T-helper 1 cell treated with Interleukin-12 subunit alpha and Interleukin-12 subunit beta and Interleukin-4 antibody, amounts not matched to agents 30 ng/mL and 1 ng/mL, for 36 hours (primary cell): ENCODE results near the gene GABBR1. TPM values are rescaled to one million over a fixed set of nuclear protein-coding genes. Genes with fewer than 3 reads are reported as not detected.
"Not testable (repeated sequence)": the region's sequence is repeated elsewhere in the genome, so short reads cannot be mapped to it uniquely, and the experiment has no call there.

Source experiments
- intact Hi-C: fragments of 100-400 bp; cut with micrococcal nuclease; formaldehyde crosslinking; loops from one replicate; pipeline ENCODE4 v1.15.1; 2024
- total RNA-seq: library from RNA; stranded (reverse); gene quantifications from 2 replicates; pipeline ENCODE4 v1.2.3, GENCODE V29; 2022

GABBR1 gene
- 27.0 and 28.1 TPM in 2 replicates for total RNA-seq

DNA sequence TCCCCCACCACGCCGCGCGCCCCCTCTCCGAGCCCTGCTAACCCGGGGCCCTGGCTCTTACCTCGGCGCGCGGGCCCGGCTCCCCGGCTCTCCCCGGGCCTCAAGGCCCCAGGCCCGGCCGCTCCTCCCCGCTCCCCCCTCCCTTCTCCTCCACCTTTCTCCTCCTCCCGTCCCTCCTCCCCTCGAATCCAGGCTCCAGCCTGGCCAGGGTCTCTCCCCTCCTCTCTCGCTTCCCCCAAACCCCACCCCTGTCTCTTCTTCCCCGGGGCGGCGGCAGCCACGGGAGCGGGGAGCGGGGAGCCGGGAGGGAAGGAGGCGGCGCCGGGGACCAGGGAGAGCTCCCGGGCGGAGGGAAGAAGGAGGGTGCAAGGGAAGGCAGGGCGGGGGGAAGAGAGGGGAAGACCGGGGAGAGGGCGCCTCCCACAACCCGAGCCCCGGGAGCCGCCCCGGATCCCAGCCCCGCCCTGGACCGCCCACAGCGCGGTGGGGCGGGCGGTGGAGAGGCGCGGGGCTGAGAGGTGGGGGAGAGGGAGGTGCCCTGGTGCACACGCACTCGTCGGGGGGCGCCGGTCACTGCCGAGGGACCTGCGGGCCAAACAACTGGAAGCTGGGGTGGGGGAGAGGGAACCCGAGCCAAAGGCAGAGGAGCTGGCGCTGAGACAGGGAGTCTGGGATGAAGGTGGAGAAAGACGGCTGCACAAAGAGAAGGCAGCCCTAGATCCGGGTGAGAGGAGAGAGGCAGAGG lies at the start of gene GABBR1:
GABBR1 (minus strand) TSS at position 395 of the 745 bp plus-strand sequence. CDS start 798 bp downstream, outside the sequence.
- intact Hi-C loops, result loop anchor here (1.0 to 10.0 kb wide), 2 partner anchors 17 to 768 kb away; no protein-coding TSS in a partner anchor

DNA sequence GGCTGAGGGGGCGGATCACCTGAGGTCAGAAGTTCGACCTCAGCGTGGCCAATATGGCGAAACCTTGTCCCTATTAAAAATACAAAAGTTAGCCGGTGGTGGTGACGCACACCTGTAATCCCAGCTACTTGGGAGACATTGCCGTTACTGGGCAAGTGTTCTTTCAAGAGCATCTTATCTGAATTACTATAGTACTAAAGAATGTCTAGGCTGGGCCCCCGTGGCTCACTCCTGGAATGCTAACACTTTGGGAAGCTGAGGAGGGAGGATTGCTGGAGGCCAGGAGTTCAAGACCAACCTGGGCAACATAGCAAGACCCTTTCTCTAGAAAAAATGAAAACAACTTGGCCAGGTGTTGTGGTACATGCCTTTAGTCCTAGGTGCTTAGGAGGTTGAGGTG lies 48.8 kb upstream of the GABBR1 start:
- intact Hi-C loops, result no loop called here

DNA sequence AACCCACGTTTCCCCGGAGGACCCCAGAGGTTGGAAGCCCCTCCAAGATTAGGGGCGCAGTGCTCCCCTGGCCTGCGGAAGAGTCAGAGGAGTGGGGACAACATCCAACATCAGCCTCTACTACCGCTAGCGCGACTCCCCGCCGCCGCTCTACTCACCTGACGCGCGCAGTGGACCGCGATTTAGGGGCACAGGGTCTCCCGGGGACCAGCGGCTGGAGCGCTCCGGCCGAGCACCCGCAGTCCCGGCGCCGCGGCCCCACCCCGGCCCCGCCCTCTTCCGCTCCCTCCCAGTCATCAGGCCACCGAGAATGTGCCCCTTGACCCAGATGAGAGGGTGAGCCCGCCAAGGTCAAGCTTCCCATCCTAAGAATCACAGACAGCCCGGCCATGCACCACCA lies 47.9 kb upstream of the GABBR1 start, which contains the start of gene ZFP57:
ZFP57 (minus strand) TSS at position 249 of the 400 bp plus-strand sequence. CDS start 4,149 bp downstream, outside the sequence.
- intact Hi-C loops, result no loop called here

DNA sequence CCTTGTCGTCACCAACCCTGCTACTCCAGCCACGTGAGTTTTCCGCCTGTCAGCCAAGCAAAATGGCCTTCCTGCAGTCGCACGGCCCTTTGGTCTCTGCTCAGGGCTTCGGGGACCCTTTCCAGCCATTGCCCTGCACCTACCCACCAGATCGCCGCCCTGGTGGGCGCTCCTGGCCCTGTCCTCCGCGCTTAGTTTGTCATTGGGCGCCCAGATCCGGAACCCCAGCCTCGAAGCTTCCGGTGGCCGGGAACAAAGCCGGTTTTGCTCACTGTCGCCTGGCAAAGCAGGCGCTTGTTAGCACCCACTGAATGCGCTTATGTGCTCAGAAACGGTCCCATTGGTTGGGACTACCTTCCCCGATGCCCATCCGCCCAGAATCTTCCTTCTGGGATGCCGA lies 47.4 kb upstream of the GABBR1 start:
- intact Hi-C loops, result no loop called here

DNA sequence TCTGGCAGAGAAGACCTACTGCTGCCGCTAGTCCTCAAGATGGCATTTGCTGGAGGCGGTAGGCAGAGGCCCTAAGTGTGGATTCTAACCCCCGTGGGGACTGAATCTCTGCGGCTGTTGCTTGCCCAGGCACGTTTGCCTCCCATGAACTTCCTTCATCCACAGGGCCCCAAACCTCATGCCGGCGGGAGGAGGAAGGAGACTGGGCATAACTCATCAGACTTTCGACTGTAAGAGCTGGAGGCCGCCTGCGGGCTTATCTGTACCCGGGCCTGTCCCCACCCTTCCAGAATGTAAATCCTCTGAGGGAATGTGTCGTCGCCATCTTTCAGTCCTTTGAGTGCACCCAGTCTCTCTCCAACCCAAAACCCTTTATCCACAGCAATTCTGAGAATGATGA lies 47.0 kb upstream of the GABBR1 start:
- intact Hi-C loops, result no loop called here

DNA sequence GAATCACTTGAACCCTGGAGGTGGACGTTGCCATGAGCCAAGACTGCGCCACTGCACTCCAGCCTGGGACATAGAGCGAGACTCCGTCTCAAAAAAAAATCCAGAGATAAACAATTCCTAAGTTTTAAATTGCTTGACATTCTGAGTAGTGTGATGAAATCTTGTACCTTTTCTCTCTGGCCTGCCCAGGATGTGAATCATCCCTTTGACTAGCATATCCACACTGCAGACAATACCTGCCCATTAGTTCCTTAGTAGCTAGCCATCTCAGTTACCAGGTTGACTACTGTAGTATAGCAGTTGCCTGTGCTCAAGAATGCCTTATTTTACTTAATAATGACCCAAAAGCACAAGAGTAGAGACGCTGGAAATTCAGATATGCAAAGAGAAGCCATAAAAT lies 45.1 kb upstream of the GABBR1 start:
- intact Hi-C loops, result no loop called here

DNA sequence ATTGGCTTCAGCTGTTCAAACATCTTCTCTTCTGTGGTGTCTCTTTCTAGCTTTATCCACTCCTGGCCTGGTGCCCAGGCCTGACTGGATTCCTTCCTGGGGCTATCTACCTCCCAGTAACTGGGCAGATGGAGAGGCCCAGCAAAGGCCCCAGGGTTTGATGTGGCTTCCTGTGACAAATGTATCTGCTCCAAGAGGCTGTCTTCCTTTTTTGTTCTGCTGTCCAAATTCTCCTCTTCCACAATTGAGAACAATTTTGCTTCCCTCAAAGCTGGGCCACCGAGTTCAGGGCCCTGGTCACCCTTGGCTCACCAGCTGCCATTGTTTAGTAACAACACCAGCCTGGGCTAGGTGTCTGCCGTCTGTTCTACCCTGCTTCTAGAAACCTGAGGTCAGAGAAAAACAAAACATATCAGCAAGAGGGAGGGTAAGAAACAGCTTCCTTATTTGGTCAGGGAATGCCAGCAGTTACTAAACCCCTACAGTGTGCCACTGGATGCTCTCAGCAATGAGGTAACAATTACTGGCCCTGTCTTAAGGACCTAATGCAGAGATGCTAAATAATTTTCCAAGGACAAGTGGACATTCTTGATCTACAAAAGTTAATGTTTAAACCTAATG lies 44.1 kb upstream of the GABBR1 start:
- intact Hi-C loops, result no loop called here

DNA sequence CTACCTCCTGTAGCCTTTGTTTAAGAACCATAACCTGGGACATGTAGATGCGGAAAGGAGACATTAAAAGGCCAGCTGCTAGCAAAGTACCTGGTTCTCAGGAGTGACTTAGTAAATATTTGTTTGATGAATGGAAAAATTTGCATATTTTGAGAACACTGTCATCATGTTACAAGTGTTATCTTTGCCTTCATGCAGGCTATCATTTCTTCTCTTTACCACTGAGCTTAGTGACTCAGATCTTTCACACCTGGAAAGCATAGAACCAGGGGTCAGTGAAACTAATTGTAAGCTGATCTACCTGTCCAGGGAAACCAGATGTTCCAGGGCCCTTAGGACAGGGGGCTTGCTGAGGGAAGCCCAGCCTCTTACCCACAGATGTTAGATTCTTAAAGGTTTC lies 42.6 kb upstream of the GABBR1 start:
- intact Hi-C loops, result no loop called here

DNA sequence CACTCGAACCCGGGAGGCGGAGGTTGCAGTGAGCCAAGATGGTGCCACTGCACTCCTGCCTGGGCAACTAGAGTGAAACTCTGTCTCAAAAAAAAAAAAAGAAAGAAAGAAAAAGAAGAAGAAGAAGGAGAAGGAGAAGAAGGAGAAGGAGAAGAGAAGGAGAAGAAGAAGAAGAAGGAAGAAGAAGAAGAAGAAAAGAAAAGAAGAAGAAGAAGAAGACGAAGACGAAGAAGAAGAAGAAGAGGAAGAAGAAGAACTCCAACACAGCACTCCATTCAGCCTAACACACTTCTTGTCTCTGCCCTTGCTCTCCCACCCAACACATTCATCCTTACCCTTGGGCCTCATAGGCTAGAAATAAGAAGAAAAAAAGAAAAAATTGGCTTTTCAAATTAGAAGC lies 41.0 kb upstream of the GABBR1 start:
- intact Hi-C loops, result no loop called here

DNA sequence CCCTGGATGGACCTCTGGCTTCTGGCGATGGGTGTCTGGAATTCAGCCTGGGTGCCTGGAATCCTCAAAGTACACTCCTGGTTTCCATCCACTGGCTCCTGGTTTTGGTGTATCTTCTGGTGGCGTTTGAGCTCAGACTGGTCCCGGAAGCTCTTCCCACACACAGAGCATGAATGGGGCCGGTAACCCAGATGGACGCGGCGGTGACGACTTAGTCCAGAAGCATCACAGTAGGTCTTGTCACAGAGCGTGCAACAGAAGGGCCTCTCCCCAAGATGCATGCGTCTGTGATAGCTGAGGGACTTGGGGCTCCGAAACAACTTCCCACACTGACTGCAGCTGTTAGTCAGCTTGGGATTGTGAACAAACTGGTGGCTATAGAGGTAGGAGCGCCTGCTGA lies 40.2 kb upstream of the GABBR1 start:
- intact Hi-C loops, result no loop called here

DNA sequence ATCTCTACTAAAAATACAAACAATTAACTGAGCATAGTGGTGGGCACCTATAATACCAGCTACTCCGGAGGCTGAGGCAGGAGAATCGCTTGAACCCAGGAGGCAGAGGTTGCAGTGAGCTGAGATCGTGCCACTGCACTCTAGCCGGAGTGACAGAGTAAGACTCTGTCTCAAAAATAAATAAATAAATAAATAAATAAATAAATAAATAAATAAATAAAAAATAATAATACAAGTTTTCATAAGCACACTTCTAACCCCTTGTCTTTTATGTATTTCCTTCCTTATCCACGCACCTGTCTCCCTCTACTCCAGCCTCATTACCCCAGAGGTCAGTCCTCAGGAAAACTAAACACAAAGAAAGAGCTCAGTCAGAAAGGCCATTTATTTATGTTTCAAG lies 39.1 kb upstream of the GABBR1 start:
- intact Hi-C loops, result not testable (repeated sequence)

DNA sequence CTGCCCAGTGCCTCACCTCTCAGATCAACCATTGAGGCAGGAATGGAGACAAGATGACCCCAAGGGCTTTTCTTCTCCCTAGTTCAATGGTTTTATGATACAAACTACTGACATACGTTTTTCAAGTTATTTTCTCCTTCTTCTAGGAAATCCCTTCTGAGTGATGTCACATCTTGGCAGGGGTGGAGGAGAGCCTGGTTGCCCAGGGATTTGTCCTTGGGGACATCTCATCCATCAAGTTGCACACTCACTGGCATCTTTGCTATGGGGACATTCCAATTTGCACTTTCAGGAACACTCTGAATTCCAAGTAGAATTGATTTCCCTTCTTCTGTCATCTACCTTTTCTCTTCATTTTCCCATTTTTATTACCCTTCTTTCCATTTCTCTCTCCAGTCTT lies 38.0 kb upstream of the GABBR1 start:
- intact Hi-C loops, result no loop called here

DNA sequence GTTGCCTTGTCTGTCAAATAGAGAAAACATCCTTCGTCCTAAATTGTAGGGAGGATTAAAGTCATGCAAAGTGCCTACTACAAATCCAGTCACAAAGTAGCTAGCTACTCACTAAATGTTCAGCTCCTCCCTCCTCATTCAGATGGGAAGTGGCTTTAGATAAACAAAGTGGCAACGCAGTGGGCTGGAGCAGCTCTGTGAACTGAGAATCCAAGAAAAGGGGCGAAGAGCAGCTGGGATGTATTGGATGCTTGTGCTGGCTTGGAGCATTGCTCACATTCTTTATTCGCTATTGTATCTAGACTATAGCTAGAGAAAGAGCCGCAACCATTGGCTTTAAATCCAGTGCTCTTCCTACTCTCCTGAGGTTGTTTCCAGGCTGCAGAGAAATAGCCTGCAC lies 34.2 kb upstream of the GABBR1 start:
- intact Hi-C loops, result no loop called here

DNA sequence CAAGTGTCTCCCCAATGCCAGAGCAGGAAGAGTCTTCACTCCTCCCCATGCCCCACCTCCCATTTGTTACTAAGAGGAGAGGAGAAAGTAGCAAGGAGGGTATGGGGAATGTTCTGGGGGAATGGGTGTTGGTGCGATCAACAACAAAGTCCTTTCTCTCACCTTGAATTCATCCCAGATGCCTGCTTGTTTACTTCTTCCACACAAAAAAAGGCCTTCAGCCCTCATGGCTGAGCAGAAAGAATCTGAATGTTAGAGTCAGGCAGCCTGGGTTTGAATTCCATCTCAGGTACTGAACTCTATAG lies 33.8 kb upstream of the GABBR1 start:
- intact Hi-C loops, result no loop called here

DNA sequence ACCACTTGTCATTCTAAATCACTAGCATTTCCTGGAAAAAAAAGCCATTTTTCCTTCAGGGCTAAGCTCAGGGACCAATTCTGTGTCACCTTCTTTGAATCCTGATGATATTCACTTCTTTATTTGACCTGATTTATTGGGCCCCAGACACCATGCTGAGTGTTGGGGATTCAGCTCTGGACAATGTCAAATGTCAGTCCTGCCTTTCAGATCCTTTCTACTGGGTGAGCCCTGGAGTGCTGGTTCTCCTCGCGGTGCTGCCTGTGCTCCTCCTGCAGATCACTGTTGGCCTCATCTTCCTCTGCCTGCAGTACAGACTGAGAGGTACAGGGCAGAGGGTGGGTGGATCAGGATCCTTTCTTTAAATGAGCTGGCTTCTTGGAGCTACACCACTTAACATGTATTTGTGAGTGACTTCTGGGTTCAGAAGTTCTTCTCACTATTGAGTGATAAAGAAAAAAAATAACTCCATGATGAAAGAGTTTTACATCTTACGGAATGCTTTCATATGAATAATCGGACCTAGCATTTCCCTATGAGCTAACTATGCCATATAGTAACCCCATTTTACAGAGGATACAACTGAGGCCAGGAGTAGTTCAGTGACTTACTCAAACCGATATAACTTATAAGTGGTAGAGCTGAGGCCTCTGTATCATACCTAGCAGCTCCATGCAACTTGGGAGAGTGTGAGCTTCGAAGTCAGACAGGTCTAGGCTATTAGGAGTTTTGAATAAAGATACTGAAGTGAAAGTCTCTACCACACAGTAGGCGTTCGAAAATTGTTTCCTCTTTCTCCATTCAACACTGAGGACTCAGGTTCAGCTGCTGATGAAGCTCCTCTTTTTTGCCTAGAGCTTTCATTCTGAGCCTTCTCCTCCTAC lies 33.2 kb upstream of the GABBR1 start:
- intact Hi-C loops, result no loop called here

DNA sequence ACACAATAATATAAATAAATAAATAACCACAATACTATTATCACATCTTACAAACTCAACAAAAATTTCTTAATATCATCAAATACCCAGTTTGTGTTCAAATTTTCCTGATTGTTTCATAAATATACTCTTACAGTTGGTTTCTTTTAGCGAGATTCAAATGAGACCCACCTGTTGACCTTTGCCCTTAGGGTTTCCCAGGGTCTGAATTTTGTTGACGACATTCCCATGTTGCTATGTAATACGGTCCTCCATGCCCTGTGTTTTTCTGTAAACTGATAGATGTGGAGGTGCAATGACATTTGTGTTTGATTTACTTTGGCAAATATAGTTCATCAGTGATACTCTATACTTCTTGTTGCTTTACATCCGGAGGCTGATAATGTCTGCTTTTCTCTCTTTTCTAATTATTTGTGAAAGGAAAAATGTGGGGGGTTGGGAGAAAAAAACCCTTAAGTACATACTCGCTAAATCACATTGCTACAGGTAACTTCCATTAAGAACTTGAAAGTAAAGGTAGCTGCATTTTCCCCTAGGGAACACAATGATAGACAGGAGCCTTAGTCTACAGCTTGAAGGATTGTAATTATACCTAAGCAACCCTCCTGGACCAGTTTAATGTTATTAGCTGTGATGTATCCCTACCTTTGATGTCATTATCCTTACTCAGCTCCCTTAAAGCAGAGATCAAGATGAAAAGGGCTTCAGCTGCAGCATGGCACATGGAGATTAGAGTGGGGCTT lies 30.5 kb upstream of the GABBR1 start:
- intact Hi-C loops, result no loop called here

DNA sequence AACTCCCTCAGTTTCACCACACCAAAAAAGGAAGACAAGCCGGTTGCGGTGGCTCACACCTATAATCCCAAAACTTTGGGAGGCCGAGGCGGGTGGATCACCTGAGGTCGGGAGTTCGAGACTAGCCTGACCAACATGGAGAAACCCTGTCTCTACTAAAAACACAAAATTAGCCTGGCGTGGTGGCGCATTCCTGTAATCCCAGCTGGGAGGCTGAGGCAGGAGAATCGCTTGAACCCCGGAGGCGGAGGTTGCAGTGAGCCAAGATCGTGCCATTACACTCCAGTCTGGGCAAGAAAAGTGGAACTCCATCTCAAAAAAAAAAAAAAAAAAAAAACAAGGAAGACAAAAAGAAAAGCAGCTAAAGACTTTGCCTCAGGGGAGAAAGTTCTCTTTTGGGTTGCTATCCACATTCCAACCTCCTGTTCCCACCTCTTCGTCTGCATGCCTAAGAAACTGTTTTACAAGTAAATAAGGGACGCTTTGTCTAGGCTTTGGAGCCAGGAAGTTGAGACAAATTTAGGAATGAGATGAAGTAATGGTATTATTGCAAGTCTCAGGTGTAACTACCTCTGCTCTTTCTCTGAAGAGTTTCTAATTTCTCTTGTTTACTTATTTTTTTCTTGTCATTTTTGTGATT lies 28.6 kb upstream of the GABBR1 start:
- intact Hi-C loops, result not testable (repeated sequence)

DNA sequence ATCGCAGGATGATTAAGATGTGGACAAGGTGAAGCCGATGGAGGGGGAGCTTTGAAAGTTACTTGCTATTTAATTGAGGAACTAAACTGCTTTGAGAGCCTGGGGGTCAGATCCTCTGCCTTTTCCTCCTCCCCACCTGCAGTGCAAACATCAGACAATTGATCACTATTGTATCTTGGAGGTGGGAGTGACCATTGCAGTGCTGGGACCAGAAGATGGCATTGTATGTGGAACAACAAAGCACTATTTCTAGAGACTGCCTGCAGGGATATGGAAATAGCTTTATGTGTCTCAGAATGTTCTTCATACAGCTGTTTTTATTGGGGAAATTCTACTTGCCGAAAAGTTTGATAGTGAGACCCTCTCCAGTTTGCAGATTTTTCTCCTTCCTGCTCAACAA lies 28.1 kb upstream of the GABBR1 start:
- intact Hi-C loops, result no loop called here

DNA sequence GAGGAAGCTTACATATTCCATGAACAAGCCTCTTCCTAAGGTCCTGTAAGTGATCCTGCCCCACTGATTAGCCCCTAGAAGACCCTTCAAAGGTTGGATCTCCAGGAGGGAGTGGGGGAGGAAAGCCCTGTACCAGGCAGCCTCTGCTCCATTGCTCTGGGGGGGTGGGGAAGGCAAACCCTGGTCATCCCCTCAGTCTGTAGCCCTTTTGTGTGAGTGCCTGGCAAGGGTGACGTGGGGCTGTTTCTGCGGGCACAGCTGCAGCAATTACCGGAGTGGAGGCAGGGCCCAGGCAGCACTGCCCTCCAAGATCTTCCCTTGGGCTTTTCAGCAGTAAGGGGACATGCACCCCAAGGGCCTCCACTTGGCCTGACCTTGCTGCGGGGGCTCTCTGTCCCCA lies 23.8 kb upstream of the GABBR1 start, which contains the start of gene MOG:
MOG (plus strand) TSS at position 295 of the 400 bp plus-strand sequence. CDS start 118 bp downstream, outside the sequence.
- intact Hi-C loops, result no loop called here

DNA sequence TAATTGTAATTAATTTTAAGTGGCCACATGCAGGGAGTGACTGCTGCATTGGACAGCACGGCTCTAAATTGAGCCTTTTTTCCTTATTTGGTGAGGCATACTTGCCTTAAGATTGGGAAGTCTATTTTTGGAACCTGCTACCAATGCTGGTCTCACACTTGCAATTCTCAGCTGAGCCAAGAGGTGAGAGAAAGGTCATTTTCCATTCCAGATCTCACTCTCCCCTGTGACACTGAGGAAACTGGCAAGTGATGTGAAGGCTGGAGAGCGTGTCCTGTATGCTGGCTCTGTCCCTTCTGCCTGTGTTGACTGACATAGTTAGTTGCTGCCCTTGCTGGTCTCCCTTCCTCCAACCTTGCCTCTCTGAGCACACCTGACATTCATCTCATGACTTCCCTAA lies 23.2 kb upstream of the GABBR1 start:
- intact Hi-C loops, result no loop called here

DNA sequence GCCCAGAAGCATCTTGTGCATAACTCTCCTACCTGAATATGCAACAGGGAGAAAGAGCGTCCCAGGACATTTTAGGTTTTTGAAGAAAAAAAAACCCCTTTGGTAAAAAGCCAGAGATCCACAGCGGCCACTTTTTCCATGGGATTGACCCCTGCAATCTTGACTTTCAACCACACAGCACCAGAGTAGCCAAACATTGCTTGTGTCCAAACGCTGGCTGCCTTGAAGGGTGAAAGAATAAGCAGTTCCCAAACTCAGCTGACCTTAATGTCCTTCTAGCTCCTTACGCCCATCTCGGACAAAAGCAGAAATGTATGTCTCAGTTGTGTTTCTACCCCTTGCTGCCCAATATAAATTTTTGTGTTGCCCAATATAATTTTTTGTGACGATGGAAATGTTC lies 22.7 kb upstream of the GABBR1 start:
- intact Hi-C loops, result no loop called here
